Activated CD4-positive, alpha-beta T cell treated with anti-CD3 and anti-CD28 coated beads for 36 hours (primary cell): Measurements from ENCODE around the gene LY6G6D. TPM values are rescaled to one million over a fixed set of nuclear protein-coding genes. Genes with fewer than 3 reads are reported as not detected.

ENCODE experiments used
- ATAC-seq: fragments of 200-7000 bp; cut with Tn5 transposase; one replicate; pipeline ENCODE4 v1.10.0; 2021; ENCODE audit warnings: mild to moderate bottlenecking, moderate library complexity
- CTCF ChIA-PET: fragments of 350-600 bp; sonication (Branson Sonifier 250); formaldehyde crosslinking; loops from one replicate; lab custom pipeline; 2021; ENCODE audit warnings: antibody characterized with exemption; lab: Charles Lee
- POLR2A ChIA-PET: fragments of 350-600 bp; sonication (Branson Sonifier 250); formaldehyde crosslinking; loops from one replicate; lab custom pipeline; 2021; ENCODE audit warnings: antibody characterized with exemption, inconsistent platforms; lab: Charles Lee
- DNase-seq: peaks from one replicate; pipeline ENCODE4 v3.0.0-alpha.2; 2020
- H3K27ac Mint-ChIP-seq: one replicate; pipeline ENCODE4 v1.8.0; 2021; ENCODE audit warnings: mixed read lengths
- H3K27me3 Mint-ChIP-seq: one replicate; pipeline ENCODE4 v1.8.0; 2021; ENCODE audit warnings: mixed read lengths
- H3K36me3 Mint-ChIP-seq: one replicate; pipeline ENCODE4 v1.8.0; 2021; ENCODE audit warnings: low read depth, mixed read lengths
- H3K4me1 Mint-ChIP-seq: one replicate; pipeline ENCODE4 v1.8.0; 2021; ENCODE audit warnings: mixed read lengths
- H3K4me3 Mint-ChIP-seq: one replicate; pipeline ENCODE4 v1.8.0; 2021; ENCODE audit warnings: mild to moderate bottlenecking, moderate library complexity, mixed read lengths
- H3K9me3 Mint-ChIP-seq: one replicate; pipeline ENCODE4 v1.8.0; 2021; ENCODE audit warnings: low read depth, mixed read lengths
- intact Hi-C, 2 experiments: fragments of 100-400 bp; cut with DNase I in 1 of 2; cut with micrococcal nuclease in 1 of 2; formaldehyde crosslinking; loops; one replicate each; pipeline versions ENCODE4 v1.14.2 to v1.15.1; 2022 to 2024; cut with DNase I, micrococcal nuclease
- total RNA-seq, 2 experiments: library from RNA; stranded (reverse); gene quantifications; one replicate each; pipeline ENCODE4 v1.2.3, GENCODE V29; 2021

LY6G6D gene
- total RNA-seq, 2 experiments from 2014 or later = not detected

DNA sequence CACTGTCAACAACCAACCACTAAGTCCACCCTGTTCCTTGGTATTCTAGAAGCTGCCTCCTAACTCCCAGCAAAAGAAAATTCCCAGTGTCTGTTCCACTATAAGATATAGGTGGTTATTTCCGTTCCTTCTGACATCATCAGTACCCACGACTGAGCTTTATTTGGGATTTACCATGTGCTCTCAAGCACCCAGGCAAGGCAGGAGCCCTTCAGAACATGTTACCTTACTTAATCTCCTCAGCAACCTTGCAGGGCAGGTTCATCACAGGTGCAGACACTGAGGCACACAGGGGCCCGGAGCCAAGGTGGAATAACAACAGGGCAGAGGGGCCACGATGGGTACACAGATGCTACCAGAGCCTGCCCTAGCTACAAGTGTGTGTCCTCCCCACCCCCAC is 22.8 kb upstream of the LY6G6D start:
- ChIA-PET POLR2A (no interaction called here), CTCF (interaction anchor here (1.1 to 1.2 kb wide), 2 partner anchors 78 to 138 kb away, joined by 3 read pairs; no protein-coding TSS in a partner anchor)
- Mint-ChIP-seq H3K9me3 (no peaks in the 10 kb centered on the region), H3K36me3 (peaks cover 26% of the 10 kb centered on the region), H3K4me3 (no peak overlapping the region), H3K4me1 (peaks cover 9% of the 10 kb centered on the region), H3K27me3 (no peaks in the 10 kb centered on the region), H3K27ac (no peak overlapping the region)
- DNase-seq = no peak
- ATAC-seq = no peak
- intact Hi-C loops = no loop called here

- ATAC-seq = no peak
- H3K27me3 Mint-ChIP-seq = no peaks in the 10 kb centered on the region
- H3K36me3 Mint-ChIP-seq = peaks cover 25% of the 10 kb centered on the region
- intact Hi-C loops = no loop called here
- no peak for DNase-seq
- H3K4me3 Mint-ChIP-seq = no peak overlapping the region
- ChIA-PET CTCF (interaction anchor here (1.1 kb wide), 1 partner anchor 77 kb away, joined by 3 read pairs; no protein-coding TSS in a partner anchor), POLR2A (no interaction called here)
- H3K4me1 Mint-ChIP-seq = peaks cover 15% of the 10 kb centered on the region
- H3K27ac Mint-ChIP-seq = no peak overlapping the region
- no peaks in the 10 kb centered on the region for H3K9me3 Mint-ChIP-seq
Measured at GRCh38 chr6:31692886-31693285, 22.3 kb upstream of the LY6G6D start.

DNA sequence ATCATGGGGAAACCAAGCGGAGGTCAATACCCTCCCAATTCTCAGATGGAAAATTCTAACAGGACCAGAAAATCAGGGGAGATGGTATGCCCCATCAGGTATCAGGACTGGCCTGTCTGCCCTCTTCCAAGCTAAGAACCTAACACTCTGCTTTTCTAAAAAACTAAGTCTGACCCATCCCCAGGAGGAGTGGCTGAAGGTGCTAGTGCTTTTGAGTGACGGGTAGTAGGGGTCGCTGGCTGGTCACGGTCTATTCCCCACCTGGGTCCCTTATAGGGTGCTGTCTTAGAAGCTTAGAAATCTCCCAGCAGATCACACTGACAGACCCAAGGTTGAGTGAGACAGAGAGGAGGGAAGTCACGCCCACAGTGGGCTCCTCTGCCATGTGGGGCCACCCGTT is 21.6 kb upstream of the LY6G6D start:
- Mint-ChIP-seq H3K9me3 (no peaks in the 10 kb centered on the region), H3K36me3 (peaks cover 26% of the 10 kb centered on the region), H3K4me3 (no peak overlapping the region), H3K27ac (no peak overlapping the region), H3K27me3 (no peaks in the 10 kb centered on the region), H3K4me1 (peaks cover 17% of the 10 kb centered on the region)
- no peak for DNase-seq
- POLR2A ChIA-PET = interaction anchor here (0.7 kb wide), 1 partner anchor 67 kb away, joined by 4 read pairs; no protein-coding TSS in a partner anchor
- ATAC-seq = no peak
- CTCF ChIA-PET = interaction anchor here (1.0 kb wide), 1 partner anchor 76 kb away, joined by 3 read pairs; no protein-coding TSS in a partner anchor
- intact Hi-C loops = no loop called here

DNA sequence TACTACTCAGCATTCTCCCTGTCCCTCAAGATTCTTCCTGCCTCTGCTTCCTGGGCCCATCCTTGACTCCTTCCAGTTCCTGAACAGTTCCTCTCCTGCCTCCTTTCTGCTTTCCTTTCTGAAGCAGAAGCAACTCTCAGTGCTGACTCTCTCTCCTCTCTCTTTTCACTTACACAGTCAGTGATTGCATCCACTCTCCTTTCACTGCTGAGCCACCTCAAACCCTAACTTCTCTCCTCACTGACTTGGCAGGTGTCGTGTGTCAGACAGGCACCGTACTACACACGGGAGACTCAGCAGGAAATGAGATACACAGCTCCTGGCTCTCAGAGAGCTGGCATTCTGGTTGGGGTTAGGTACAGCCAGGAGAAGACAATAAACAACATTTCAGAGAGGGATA is 17.6 kb upstream of the LY6G6D start:
- H3K9me3 Mint-ChIP-seq = no peaks in the 10 kb centered on the region
- H3K4me3 Mint-ChIP-seq = no peak overlapping the region
- CTCF ChIA-PET = interaction anchor here (0.7 to 1.3 kb wide), 3 partner anchors 33 to 134 kb away, joined by 3 read pairs; no protein-coding TSS in a partner anchor
- H3K4me1 Mint-ChIP-seq = peaks cover 30% of the 10 kb centered on the region
- POLR2A ChIA-PET = no interaction called here
- intact Hi-C loops = no loop called here
- H3K27ac Mint-ChIP-seq = peak overlapping the region; percentile 80
- peak; percentile 70 for ATAC-seq
- peak; percentile 34 for DNase-seq
- no peaks in the 10 kb centered on the region for H3K27me3 Mint-ChIP-seq
- H3K36me3 Mint-ChIP-seq = peaks cover 25% of the 10 kb centered on the region

DNA sequence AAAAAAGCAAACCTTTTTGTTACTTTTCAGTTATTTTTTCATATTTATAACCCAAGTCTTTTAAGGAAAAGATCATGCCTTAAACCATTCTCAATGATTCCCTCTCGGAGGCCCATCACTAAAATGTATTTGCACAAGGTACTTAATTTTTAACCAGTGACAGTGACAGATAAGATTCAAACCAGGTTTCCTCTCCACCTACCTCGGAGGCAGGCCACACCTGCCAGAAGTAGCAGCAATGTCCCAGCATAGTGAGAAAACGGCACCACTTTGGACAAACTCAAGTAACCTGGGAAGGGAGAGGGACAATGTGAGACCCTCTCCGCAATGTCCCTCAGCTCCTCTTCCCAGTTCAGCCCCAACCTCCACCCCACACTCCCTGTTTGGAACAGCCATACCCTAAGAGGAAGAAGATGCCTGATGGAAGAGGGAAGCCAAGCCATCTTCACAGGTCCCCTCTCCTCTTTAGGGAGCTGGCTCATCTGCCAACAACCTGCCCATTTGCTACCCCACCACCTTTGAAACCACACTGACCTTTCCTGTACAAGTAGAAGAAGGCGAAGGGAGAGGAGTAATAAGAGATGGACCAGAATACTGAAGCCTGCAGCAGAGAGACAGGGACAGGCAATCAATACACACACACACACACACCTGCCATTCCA is 14.3 kb upstream of the LY6G6D start:
- Mint-ChIP-seq H3K27ac (peak overlapping the region; percentile 53), H3K4me1 (peaks cover 33% of the 10 kb centered on the region), H3K9me3 (no peaks in the 10 kb centered on the region), H3K4me3 (peak overlapping the region; percentile 99), H3K36me3 (peaks cover 15% of the 10 kb centered on the region), H3K27me3 (no peaks in the 10 kb centered on the region)
- intact Hi-C loops = no loop called here
- ChIA-PET POLR2A (interaction anchor here (0.5 kb wide), 1 partner anchor 273 kb away, joined by 5 read pairs; no protein-coding TSS in a partner anchor), CTCF (interaction anchor here (0.8 to 2.1 kb wide), 2 partner anchors 10 to 102 kb away, joined by 5 to 6 read pairs; no protein-coding TSS in a partner anchor)
- DNase-seq (no peak), ATAC-seq (no peak)

GRCh38 chr6:31701666-31702404 is 13.3 kb upstream of the LY6G6D start:
- H3K27ac Mint-ChIP-seq = peak overlapping the region; percentile 97
- intact Hi-C loops = loop anchor here (2.0 kb wide), 4 partner anchors 37 to 125 kb away; partner anchors contain the start of genes BAG6 (in 1 of the 2), GPANK1 (in 1 of the 2) and HSPA1B (in 1 of the 2)
- CTCF ChIA-PET = interaction anchor here (0.6 to 2.1 kb wide), 3 partner anchors 11 to 187 kb away, joined by 3 to 6 read pairs (median 3); no protein-coding TSS in a partner anchor
- H3K36me3 Mint-ChIP-seq = peaks cover 15% of the 10 kb centered on the region
- no peak for DNase-seq
- no peaks in the 10 kb centered on the region for H3K9me3 Mint-ChIP-seq
- H3K27me3 Mint-ChIP-seq = no peaks in the 10 kb centered on the region
- peak overlapping the region; percentile 99 for H3K4me3 Mint-ChIP-seq
- peaks cover 33% of the 10 kb centered on the region for H3K4me1 Mint-ChIP-seq
- no peak for ATAC-seq
- POLR2A ChIA-PET = interaction anchor here (0.5 kb wide), 1 partner anchor 17 kb away, joined by 3 read pairs; no protein-coding TSS in a partner anchor

DNA sequence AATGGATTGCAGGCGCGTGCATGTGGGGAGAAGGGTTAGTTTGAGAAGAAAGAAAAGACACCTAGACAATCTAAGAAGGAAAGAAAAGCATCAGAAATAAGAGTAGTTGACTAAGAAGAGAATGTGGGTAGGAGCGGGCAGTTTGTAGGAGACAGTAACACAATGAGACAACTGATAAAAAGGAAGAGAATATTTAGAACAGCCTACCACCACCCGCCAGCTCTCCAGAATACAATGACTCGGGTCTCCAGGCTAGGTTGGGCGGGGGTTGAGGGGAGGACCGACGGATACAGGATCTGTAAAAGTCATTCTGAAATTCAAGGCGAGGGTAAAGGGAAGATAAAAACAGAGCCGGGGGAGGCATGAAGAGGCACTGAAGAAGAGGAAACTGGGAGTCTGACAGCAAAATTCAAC is 12.7 kb upstream of the LY6G6D start:
- intact Hi-C loops = loop anchor here (2.0 kb wide), 4 partner anchors 36 to 124 kb away; partner anchors contain the start of genes BAG6 (in 1 of the 2), GPANK1 (in 1 of the 2) and HSPA1B (in 1 of the 2)
- peaks cover 30% of the 10 kb centered on the region for H3K4me1 Mint-ChIP-seq
- peak overlapping the region; percentile 97 for H3K27ac Mint-ChIP-seq
- H3K36me3 Mint-ChIP-seq = peaks cover 13% of the 10 kb centered on the region
- H3K4me3 Mint-ChIP-seq = peak overlapping the region; percentile 99
- DNase-seq (peak; percentile 68), ATAC-seq (peak; percentile 45)
- ChIA-PET CTCF (interaction anchor here (0.6 to 1.4 kb wide), 7 partner anchors 38 to 187 kb away, joined by 3 to 4 read pairs (median 3); partner anchors contain the start of genes GPANK1, HSPA1B and NEU1), POLR2A (interaction anchor here (0.5 to 1.3 kb wide), 2 partner anchors 18 to 37 kb away, joined by 3 to 5 read pairs; partner anchors contain the start of gene GPANK1)
- H3K27me3 Mint-ChIP-seq = no peaks in the 10 kb centered on the region
- H3K9me3 Mint-ChIP-seq = no peaks in the 10 kb centered on the region

DNA sequence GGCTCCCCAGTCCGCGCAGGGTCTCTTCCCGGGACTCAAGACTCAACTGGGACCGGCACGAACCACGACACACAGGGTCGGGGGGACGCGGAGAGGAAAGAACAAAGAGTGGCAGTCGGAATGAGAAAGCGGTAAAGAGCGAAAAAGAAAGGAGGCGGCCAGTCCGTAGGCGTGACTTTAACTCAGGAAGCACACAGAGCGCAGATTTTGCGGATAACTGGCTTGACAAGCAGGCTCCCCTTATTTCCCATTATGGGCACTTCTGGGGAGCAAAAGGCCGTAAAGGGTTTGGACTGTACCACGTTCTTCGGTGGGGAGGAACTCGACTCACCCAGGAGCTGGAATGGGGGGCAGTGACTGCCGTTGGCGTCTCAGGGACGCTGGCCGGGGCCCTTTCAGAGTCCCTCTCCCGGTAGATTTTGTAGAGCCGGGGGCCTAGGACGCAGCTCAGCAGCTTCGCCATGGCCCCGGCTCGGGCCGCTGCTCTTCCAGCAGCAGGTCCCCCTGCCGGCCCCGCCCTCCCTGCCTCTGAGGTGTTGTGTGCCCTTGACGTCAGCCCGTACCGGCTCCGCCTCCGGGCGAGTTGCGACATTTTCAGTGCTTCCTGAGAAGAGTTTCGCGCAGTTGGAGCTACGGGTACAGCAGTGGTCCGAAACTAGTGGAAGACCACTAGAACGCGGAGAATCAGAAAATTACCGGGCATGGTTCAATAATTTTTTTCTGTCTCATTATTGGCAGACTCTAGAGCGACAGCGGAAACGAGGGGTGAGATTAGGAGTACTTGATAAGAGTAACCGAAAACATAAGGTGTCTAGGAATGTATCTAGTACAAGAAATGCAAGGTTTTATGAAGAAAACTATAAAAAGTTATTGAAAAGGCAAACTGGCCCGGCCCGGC is 12.1 kb upstream of the LY6G6D start, which contains the start of gene ABHD16A:
TSS of gene ABHD16A (minus strand) at position 506 of the 898 bp plus-strand sequence. CDS start at position 463, 43 bp downstream.
- Mint-ChIP-seq H3K4me3 (peak within 1 kb of the TSS; percentile 99), H3K4me1 (peaks cover 23% of the 10 kb centered on the region), H3K36me3 (peaks cover 8% of the 10 kb centered on the region), H3K27me3 (no peaks in the 10 kb centered on the region), H3K27ac (peak within 1 kb of the TSS; percentile 97), H3K9me3 (no peaks in the 10 kb centered on the region)
- CTCF ChIA-PET = interaction anchor here (0.6 to 1.4 kb wide), 13 partner anchors 9 to 229 kb away, joined by 3 to 4 read pairs (median 3); partner anchors contain the start of genes DDAH2, GPANK1, HSPA1A and HSPA1B
- ATAC-seq (peak; percentile 91), DNase-seq (peak; percentile 99)
- POLR2A ChIA-PET = interaction anchor here (0.6 to 1.3 kb wide), 6 partner anchors 33 to 104 kb away, joined by 3 to 6 read pairs (median 4); partner anchors contain the start of genes CLIC1, GPANK1 and LSM2
- intact Hi-C loops = loop anchor here (1.0 to 2.0 kb wide), 16 partner anchors 22 to 269 kb away; partner anchors contain the start of genes BAG6 (in 2 of the 2), CLIC1 (in 1 of the 2), DDAH2 (in 1 of the 2) and DXO (in 1 of the 2)

DNA sequence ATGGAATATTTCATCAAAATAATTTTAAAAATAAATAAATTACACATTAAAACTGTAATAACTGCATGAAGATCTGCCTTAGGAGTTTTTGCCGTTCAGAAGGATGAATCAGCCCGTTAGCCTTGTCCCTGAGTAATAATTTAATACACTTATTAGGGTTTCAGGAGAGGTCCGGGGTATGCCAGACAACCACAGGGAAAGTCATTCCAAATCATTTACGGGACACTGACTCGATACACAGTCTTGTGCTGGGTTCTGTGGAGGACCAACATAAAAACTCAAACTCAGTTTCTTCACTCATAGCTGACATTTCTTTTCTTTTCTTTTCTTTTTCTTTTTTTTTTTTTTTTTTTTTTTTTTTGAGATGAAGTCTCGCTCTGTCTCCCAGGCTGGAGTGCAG is 9.2 kb upstream of the LY6G6D start:
- H3K27ac Mint-ChIP-seq = no peak overlapping the region
- H3K4me3 Mint-ChIP-seq = no peak overlapping the region
- ATAC-seq (no peak), DNase-seq (no peak)
- intact Hi-C loops = no loop called here
- no peaks in the 10 kb centered on the region for H3K9me3 Mint-ChIP-seq
- peaks cover 4% of the 10 kb centered on the region for H3K36me3 Mint-ChIP-seq
- ChIA-PET POLR2A (no interaction called here), CTCF (interaction anchor here (0.9 to 1.1 kb wide), 2 partner anchors 9 to 64 kb away, joined by 3 to 4 read pairs; no protein-coding TSS in a partner anchor)
- no peaks in the 10 kb centered on the region for H3K27me3 Mint-ChIP-seq
- H3K4me1 Mint-ChIP-seq = peaks cover 21% of the 10 kb centered on the region

DNA sequence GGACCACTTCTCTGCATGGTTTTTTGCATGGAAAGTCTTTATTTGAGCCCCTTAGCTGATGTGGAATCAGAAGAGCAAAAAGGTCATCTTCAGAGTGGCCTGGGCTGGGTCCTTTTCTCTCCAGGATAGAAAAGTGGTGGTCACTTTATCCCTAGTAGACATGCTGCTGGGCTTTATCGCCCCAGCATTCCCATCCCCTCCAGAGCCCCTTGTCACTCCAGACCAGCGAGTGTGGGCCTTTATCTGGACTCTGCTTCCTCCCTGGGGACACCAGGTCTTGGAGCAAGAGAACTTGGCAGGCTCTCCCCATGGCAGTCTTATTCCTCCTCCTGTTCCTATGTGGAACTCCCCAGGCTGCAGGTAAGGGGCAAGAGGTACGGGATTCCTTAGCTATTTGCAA is 8.5 kb upstream of the LY6G6D start, which contains the start of gene LY6G6F:
TSS of gene LY6G6F (plus strand) at position 268 of the 400 bp plus-strand sequence. CDS start at position 309, 41 bp downstream.
- intact Hi-C loops = no loop called here
- POLR2A ChIA-PET = no interaction called here

More for the DNA sequence above, 8.5 kb upstream of the LY6G6D start, which contains the start of gene LY6G6F:
- H3K27ac Mint-ChIP-seq = no peak within 1 kb of the TSS
- H3K4me1 Mint-ChIP-seq = peaks cover 16% of the 10 kb centered on the region
- DNase-seq (no peak), ATAC-seq (no peak)
- H3K36me3 Mint-ChIP-seq = peaks cover 4% of the 10 kb centered on the region
- CTCF ChIA-PET = interaction anchor here (0.7 to 1.1 kb wide), 3 partner anchors 8 to 123 kb away, joined by 3 to 4 read pairs (median 4); no protein-coding TSS in a partner anchor
- no peak within 1 kb of the TSS for H3K4me3 Mint-ChIP-seq
- no peaks in the 10 kb centered on the region for H3K27me3 Mint-ChIP-seq
- no peaks in the 10 kb centered on the region for H3K9me3 Mint-ChIP-seq
